ENCODE results near the gene LEMD3.

The LEMD3 gene

GRCh38 chr12:65125247-65125646 lies 44.1 kb upstream of the LEMD3 start:
- Histone ChIP-seq H3K27me3 (peaks cover 72% of the 10 kb centered on the region), H3K4me3 (ENCODE audit: low read depth, low read length) (no peak overlapping the region), H3K9me3 (no peaks in the 10 kb centered on the region), H3K4me1 (no peaks in the 10 kb centered on the region), H3K36me3 (no peaks in the 10 kb centered on the region)
- DNase-seq: no peak
- TF ChIP-seq CTCF (IDR thresholded peaks at IDR 0.05; ENCODE audit: low read depth, low read length): no peak

- no peaks in the 10 kb centered on the region for H3K4me1 ChIP-seq
- no peak for DNase-seq
- H3K27me3 ChIP-seq: peaks cover 68% of the 10 kb centered on the region
- no peak overlapping the region for H3K4me3 ChIP-seq (ENCODE audit: low read depth, low read length)
- no peaks in the 10 kb centered on the region for H3K36me3 ChIP-seq
- TF ChIP-seq CTCF (IDR thresholded peaks at IDR 0.05; ENCODE audit: low read depth, low read length): no peak
- H3K9me3 ChIP-seq: no peaks in the 10 kb centered on the region
Measured at GRCh38 chr12:65125975-65126374, 43.4 kb upstream of the LEMD3 start.

- Histone ChIP-seq H3K27me3 (peaks cover 67% of the 10 kb centered on the region), H3K36me3 (no peaks in the 10 kb centered on the region), H3K4me1 (no peaks in the 10 kb centered on the region), H3K9me3 (no peaks in the 10 kb centered on the region), H3K4me3 (ENCODE audit: low read depth, low read length) (no peak overlapping the region)
- TF ChIP-seq CTCF (IDR thresholded peaks at IDR 0.05; ENCODE audit: low read depth, low read length): no peak
- DNase-seq: no peak
Measured at GRCh38 chr12:65126482-65126881, 42.9 kb upstream of the LEMD3 start.

- no peaks in the 10 kb centered on the region for H3K36me3 ChIP-seq
- H3K4me1 ChIP-seq: no peaks in the 10 kb centered on the region
- no peak for TF ChIP-seq CTCF (IDR thresholded peaks at IDR 0.05; ENCODE audit: low read depth, low read length)
- no peak overlapping the region for H3K4me3 ChIP-seq (ENCODE audit: low read depth, low read length)
- DNase-seq: no peak
- peaks cover 47% of the 10 kb centered on the region for H3K27me3 ChIP-seq
- H3K9me3 ChIP-seq: no peaks in the 10 kb centered on the region
Measured at GRCh38 chr12:65133879-65134278, 35.5 kb upstream of the LEMD3 start.

GRCh38 chr12:65139389-65139788 lies 30.0 kb upstream of the LEMD3 start:
- no peak for DNase-seq
- Histone ChIP-seq H3K9me3 (no peaks in the 10 kb centered on the region), H3K4me3 (ENCODE audit: low read depth, low read length) (no peak overlapping the region), H3K36me3 (no peaks in the 10 kb centered on the region), H3K27me3 (peaks cover 53% of the 10 kb centered on the region), H3K4me1 (no peaks in the 10 kb centered on the region)
- TF ChIP-seq CTCF (IDR thresholded peaks at IDR 0.05; ENCODE audit: low read depth, low read length): no peak

GRCh38 chr12:65140738-65141137 lies 28.6 kb upstream of the LEMD3 start:
- no peak for DNase-seq
- Histone ChIP-seq H3K4me1 (no peaks in the 10 kb centered on the region), H3K4me3 (ENCODE audit: low read depth, low read length) (no peak overlapping the region), H3K27me3 (peaks cover 63% of the 10 kb centered on the region), H3K9me3 (no peaks in the 10 kb centered on the region), H3K36me3 (no peaks in the 10 kb centered on the region)
- no peak for TF ChIP-seq CTCF (IDR thresholded peaks at IDR 0.05; ENCODE audit: low read depth, low read length)
